ENCODE data around the gene TXNRD3.

Gene TXNRD3

GRCh38 chr3:126654571-126655383 is at the start of gene TXNRD3:
TXNRD3 (minus strand) TSS chr3:126655124.
- peak; percentile 49 to 70 for DNase-seq (ENCODE audit: low read depth in 2 of 2, low spot score in 1 of 2)

- DNase-seq (ENCODE audit: low read depth in 2 of 2, low spot score in 1 of 2), result peak; percentile 91 to 93
These were observed 48.9 kb upstream of the TXNRD3 start, which contains the start of gene CHCHD6 for GRCh38 chr3:126703512-126704493. CHCHD6 (plus strand) TSS chr3:126704240; CDS start chr3:126704313, 73 bp downstream.

GRCh38 chr3:126699011-126699410 is 44.1 kb upstream of the TXNRD3 start:
- no peak for DNase-seq (ENCODE audit: low read depth in 2 of 2, low spot score in 1 of 2)

- DNase-seq (ENCODE audit: low read depth in 2 of 2, low spot score in 1 of 2), result no peak
These were observed 41.9 kb upstream of the TXNRD3 start for GRCh38 chr3:126696701-126697267.

- DNase-seq (ENCODE audit: low read depth in 2 of 2, low spot score in 1 of 2), result no peak
These were observed 39.0 kb upstream of the TXNRD3 start for GRCh38 chr3:126693921-126694320.

GRCh38 chr3:126692858-126693257 is 37.9 kb upstream of the TXNRD3 start:
- no peak for DNase-seq (ENCODE audit: low read depth in 2 of 2, low spot score in 1 of 2)

- DNase-seq (ENCODE audit: low read depth in 2 of 2, low spot score in 1 of 2), result no peak
These were observed 36.8 kb upstream of the TXNRD3 start for GRCh38 chr3:126691765-126692164.

GRCh38 chr3:126685493-126685892 is 30.6 kb upstream of the TXNRD3 start:
- DNase-seq (ENCODE audit: low read depth in 2 of 2, low spot score in 1 of 2), result no peak

GRCh38 chr3:126685021-126685420 is 30.1 kb upstream of the TXNRD3 start:
- no peak for DNase-seq (ENCODE audit: low read depth in 2 of 2, low spot score in 1 of 2)

- DNase-seq (ENCODE audit: low read depth in 2 of 2, low spot score in 1 of 2), result no peak
These were observed 29.4 kb upstream of the TXNRD3 start for GRCh38 chr3:126684218-126684751.

GRCh38 chr3:126683069-126683468 is 28.1 kb upstream of the TXNRD3 start:
- DNase-seq (ENCODE audit: low read depth in 2 of 2, low spot score in 1 of 2), result no peak

GRCh38 chr3:126682009-126682408 is 27.1 kb upstream of the TXNRD3 start:
- DNase-seq (ENCODE audit: low read depth in 2 of 2, low spot score in 1 of 2), result no peak

- DNase-seq (ENCODE audit: low read depth in 2 of 2, low spot score in 1 of 2), result no peak
These were observed 25.7 kb upstream of the TXNRD3 start for GRCh38 chr3:126680667-126681055.

GRCh38 chr3:126679831-126680666 is 25.1 kb upstream of the TXNRD3 start:
- DNase-seq (ENCODE audit: low read depth in 2 of 2, low spot score in 1 of 2), result no peak

- peak; percentile 46 to 64 for DNase-seq (ENCODE audit: low read depth in 2 of 2, low spot score in 1 of 2)
These were observed 24.4 kb upstream of the TXNRD3 start for GRCh38 chr3:126679318-126679751.

- DNase-seq (ENCODE audit: low read depth in 2 of 2, low spot score in 1 of 2), result no peak
These were observed 23.9 kb upstream of the TXNRD3 start for GRCh38 chr3:126678693-126679317.

- DNase-seq (ENCODE audit: low read depth in 2 of 2, low spot score in 1 of 2), result no peak
These were observed 23.1 kb upstream of the TXNRD3 start for GRCh38 chr3:126677862-126678503.

- no peak for DNase-seq (ENCODE audit: low read depth in 2 of 2, low spot score in 1 of 2)
These were observed 22.2 kb upstream of the TXNRD3 start for GRCh38 chr3:126676919-126677705.

Data from stimulated activated CD8-positive, alpha-beta memory T cell treated with anti-CD3 and anti-CD28 coated beads, Interleukin-4, amount 100 ng/mL, for 4 hours (primary cell).